Natural killer cell (primary cell): ENCODE data around the gene RALY. TPM values are rescaled to one million over a fixed set of nuclear protein-coding genes. Genes with fewer than 3 reads are reported as not detected.

Experiments
- ATAC-seq, 3 donors: fragments of 150-1000 bp in 2 of 3; fragments of 200-7000 bp in 1 of 3; cut with Tn5 transposase; 1 replicate in 1 of 3; 2 replicates in 2 of 3; pipeline ENCODE4 v1.10.0; 2021; ENCODE audit warnings: mild to moderate bottlenecking in 2 of 3, moderate library complexity in 2 of 3
- DNase-seq, 2 donors: peaks; one replicate each; pipeline versions ENCODE4 v3.0.0 to v3.0.0-alpha.2; 2013 to 2021; ENCODE audit warnings: mixed read lengths in 1 of 2
- H3K27ac ChIP-seq: one replicate; pipeline ENCODE4 v1.5.1; 2013; ENCODE audit warnings: mild to moderate bottlenecking, low read length
- H3K27me3 ChIP-seq: one replicate; pipeline ENCODE4 v1.6.1; 2013; ENCODE audit warnings: low read length; ENCODE audit not compliant: control insufficient read depth, insufficient read depth
- H3K36me3 ChIP-seq: one replicate; pipeline ENCODE4 v1.6.1; 2013; ENCODE audit warnings: low read length; ENCODE audit not compliant: control insufficient read depth, insufficient read depth
- H3K4me1 ChIP-seq: one replicate; pipeline ENCODE4 v1.6.1; 2013; ENCODE audit warnings: low read length; ENCODE audit not compliant: control insufficient read depth, insufficient read depth
- H3K4me3 ChIP-seq: one replicate; pipeline ENCODE4 v1.5.1; 2013; ENCODE audit warnings: low read length
- H3K9me3 ChIP-seq: one replicate; pipeline ENCODE4 v1.6.1; 2013; ENCODE audit warnings: low read length; ENCODE audit not compliant: control insufficient read depth, insufficient read depth
- H3K27ac Mint-ChIP-seq, 2 donors: one replicate each; pipeline ENCODE4 v1.8.0; 2022; ENCODE audit warnings: mild to moderate bottlenecking in 2 of 2, mixed read lengths in 2 of 2, moderate library complexity in 1 of 2
- H3K27me3 Mint-ChIP-seq, 2 donors: one replicate each; pipeline ENCODE4 v1.8.0; 2022; ENCODE audit warnings: low read depth in 2 of 2, mixed read lengths in 2 of 2
- H3K36me3 Mint-ChIP-seq: one replicate; pipeline ENCODE4 v1.8.0; 2022; ENCODE audit warnings: mixed read lengths
- H3K4me1 Mint-ChIP-seq, 2 donors: one replicate each; pipeline ENCODE4 v1.8.0; 2022; ENCODE audit warnings: mixed read lengths in 2 of 2
- H3K4me3 Mint-ChIP-seq: one replicate; pipeline ENCODE4 v1.8.0; 2022; ENCODE audit warnings: mild to moderate bottlenecking, moderate library complexity, mixed read lengths
- H3K9me3 Mint-ChIP-seq, 2 donors: one replicate each; pipeline ENCODE4 v1.8.0; 2022; ENCODE audit warnings: mixed read lengths in 2 of 2
- WGBS: methylation state at CpG from one replicate; pipeline ENCODE4 v1.1.7; 2013; ENCODE audit warnings: missing lambda C conversion rate; ENCODE audit not compliant: insufficient coverage; 5-methylcytosine and 5-hydroxymethylcytosine counted together
- intact Hi-C: fragments of 100-400 bp; cut with micrococcal nuclease; formaldehyde crosslinking; loops from one replicate; pipeline ENCODE4 v1.14.2; 2022
- total RNA-seq, 4 donors: library from RNA; stranded (reverse); fragments of 120-200 nt in 1 of 4; gene quantifications; one replicate each; pipeline versions ENCODE4 v1.2.3 to v1.2.4, GENCODE V29; 2013 to 2022
- TF ChIP-seq, protein P1 (sequence below): fragments of 200-600 bp; IDR thresholded peaks from one replicate; pipeline ENCODE4 v1.8.0; 2022; ENCODE audit warnings: antibody characterized with exemption

RALY gene
- total RNA-seq, 3 donors from 2014 or later (not counting 1 experiment from before 2014, with no cell fraction given), result 194 to 204 (median 198) TPM

DNA sequence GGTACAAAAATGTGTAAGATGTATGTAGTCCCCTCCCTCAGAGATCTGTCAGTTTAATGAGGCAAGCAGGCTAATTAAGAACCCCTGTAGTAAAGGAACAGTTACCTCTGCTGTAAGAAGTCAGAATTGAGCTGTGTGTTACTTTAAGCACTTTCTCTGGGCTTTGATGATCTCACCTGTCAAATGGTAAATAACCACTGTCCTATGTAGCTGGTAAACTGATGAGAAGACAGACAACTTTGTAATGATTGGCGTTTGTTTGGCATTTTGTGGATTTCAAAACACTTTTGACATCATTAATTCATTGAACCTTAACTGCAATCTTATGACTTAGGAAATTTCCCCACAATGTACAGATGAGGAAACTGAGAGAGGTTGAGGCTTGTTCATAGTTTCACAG, 55.7 kb downstream of the RALY start:
- Histone ChIP-seq H3K36me3 (no peaks in the 10 kb centered on the region), H3K27me3 (no peaks in the 10 kb centered on the region), H3K9me3 (no peaks in the 10 kb centered on the region), H3K4me3 (no peak overlapping the region), H3K4me1 (peaks cover 8% of the 10 kb centered on the region), H3K27ac (no peak overlapping the region)
- H3K4me3 Mint-ChIP-seq, result no peak overlapping the region
- ATAC-seq (peak in 1 of 3 donors; percentile 9), DNase-seq (no peak)
- TF ChIP-seq, protein P1, sequence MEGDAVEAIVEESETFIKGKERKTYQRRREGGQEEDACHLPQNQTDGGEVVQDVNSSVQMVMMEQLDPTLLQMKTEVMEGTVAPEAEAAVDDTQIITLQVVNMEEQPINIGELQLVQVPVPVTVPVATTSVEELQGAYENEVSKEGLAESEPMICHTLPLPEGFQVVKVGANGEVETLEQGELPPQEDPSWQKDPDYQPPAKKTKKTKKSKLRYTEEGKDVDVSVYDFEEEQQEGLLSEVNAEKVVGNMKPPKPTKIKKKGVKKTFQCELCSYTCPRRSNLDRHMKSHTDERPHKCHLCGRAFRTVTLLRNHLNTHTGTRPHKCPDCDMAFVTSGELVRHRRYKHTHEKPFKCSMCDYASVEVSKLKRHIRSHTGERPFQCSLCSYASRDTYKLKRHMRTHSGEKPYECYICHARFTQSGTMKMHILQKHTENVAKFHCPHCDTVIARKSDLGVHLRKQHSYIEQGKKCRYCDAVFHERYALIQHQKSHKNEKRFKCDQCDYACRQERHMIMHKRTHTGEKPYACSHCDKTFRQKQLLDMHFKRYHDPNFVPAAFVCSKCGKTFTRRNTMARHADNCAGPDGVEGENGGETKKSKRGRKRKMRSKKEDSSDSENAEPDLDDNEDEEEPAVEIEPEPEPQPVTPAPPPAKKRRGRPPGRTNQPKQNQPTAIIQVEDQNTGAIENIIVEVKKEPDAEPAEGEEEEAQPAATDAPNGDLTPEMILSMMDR, result no peak
- no peaks in the 10 kb centered on the region for H3K9me3 Mint-ChIP-seq
- H3K4me1 Mint-ChIP-seq, result peaks cover 82 to 86% of the 10 kb centered on the region in 2 donors
- H3K36me3 Mint-ChIP-seq, result no peaks in the 10 kb centered on the region
- WGBS, result no CpG with 5 or more reads among the region's 1 CpG
- H3K27ac Mint-ChIP-seq, result peak overlapping the region; percentile 72 to 74
- no peaks in the 10 kb centered on the region for H3K27me3 Mint-ChIP-seq
- intact Hi-C loops, result loop anchor here (5.0 to 10.0 kb wide), 2 partner anchors 37 to 55 kb away; partner anchors contain the start of gene RALY

GRCh38 chr20:34049897-34050695, 56.4 kb downstream of the RALY start:
- Mint-ChIP-seq H3K36me3 (no peaks in the 10 kb centered on the region), H3K4me3 (no peak overlapping the region), H3K27me3 (no peaks in the 10 kb centered on the region), H3K4me1 (peaks cover 86 to 91% of the 10 kb centered on the region in 2 donors), H3K27ac (peak overlapping the region; percentile 72 to 74), H3K9me3 (no peaks in the 10 kb centered on the region)
- TF ChIP-seq, protein P1, result no peak
- Histone ChIP-seq H3K27ac (no peak overlapping the region), H3K27me3 (no peaks in the 10 kb centered on the region), H3K36me3 (no peaks in the 10 kb centered on the region), H3K4me3 (no peak overlapping the region), H3K9me3 (no peaks in the 10 kb centered on the region), H3K4me1 (peaks cover 10% of the 10 kb centered on the region)
- ATAC-seq (no peak), DNase-seq (no peak)
- intact Hi-C loops, result loop anchor here (5.0 to 10.0 kb wide), 2 partner anchors 38 to 55 kb away; partner anchors contain the start of gene RALY
- whole genome bisulfite sequencing, result 88% methylated on average over 4 of the region's 4 CpGs

DNA sequence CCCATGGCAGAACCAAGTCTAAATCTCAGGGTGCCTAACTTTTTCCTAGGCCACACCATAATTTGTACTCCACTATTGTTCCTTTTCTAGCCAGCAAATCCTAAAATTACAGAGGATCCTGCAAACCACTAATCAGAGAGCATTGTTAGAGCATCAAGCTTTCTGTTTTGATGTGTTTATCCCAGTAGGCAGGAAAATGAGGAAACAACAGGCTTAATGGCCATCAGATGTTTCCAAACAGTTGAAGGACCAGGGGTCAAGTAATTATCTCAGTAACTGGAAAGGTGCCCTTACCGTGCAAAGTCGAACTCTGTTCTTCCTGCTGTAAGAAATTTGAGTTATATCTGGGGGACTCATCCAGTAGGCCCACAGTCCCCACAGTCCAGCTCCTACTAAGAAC, 58.7 kb downstream of the RALY start:
- peak overlapping the region; percentile 72 to 74 for H3K27ac Mint-ChIP-seq
- no peak for ATAC-seq

More for the DNA sequence above, 58.7 kb downstream of the RALY start:
- WGBS, result 86% methylated on average over 2 of the region's 2 CpGs
- DNase-seq, result no peak
- Histone ChIP-seq H3K9me3 (no peaks in the 10 kb centered on the region), H3K4me1 (peaks cover 11% of the 10 kb centered on the region), H3K4me3 (no peak overlapping the region), H3K36me3 (no peaks in the 10 kb centered on the region), H3K27me3 (no peaks in the 10 kb centered on the region), H3K27ac (no peak overlapping the region)
- no peaks in the 10 kb centered on the region for H3K9me3 Mint-ChIP-seq
- H3K36me3 Mint-ChIP-seq, result no peaks in the 10 kb centered on the region
- no peaks in the 10 kb centered on the region for H3K27me3 Mint-ChIP-seq
- TF ChIP-seq, protein P1, result no peak
- H3K4me3 Mint-ChIP-seq, result no peak overlapping the region
- H3K4me1 Mint-ChIP-seq, result peaks cover 82 to 91% of the 10 kb centered on the region in 2 donors
- intact Hi-C loops, result no loop called here
